NCI-H524 (cell line): Measurements from ENCODE around the gene FAM120C.

Experiments
- DNase-seq, 2 experiments: peaks; one replicate each; lab custom pipeline; 2025; lab: John Stamatoyannopoulos, UW

Gene FAM120C, protein sequence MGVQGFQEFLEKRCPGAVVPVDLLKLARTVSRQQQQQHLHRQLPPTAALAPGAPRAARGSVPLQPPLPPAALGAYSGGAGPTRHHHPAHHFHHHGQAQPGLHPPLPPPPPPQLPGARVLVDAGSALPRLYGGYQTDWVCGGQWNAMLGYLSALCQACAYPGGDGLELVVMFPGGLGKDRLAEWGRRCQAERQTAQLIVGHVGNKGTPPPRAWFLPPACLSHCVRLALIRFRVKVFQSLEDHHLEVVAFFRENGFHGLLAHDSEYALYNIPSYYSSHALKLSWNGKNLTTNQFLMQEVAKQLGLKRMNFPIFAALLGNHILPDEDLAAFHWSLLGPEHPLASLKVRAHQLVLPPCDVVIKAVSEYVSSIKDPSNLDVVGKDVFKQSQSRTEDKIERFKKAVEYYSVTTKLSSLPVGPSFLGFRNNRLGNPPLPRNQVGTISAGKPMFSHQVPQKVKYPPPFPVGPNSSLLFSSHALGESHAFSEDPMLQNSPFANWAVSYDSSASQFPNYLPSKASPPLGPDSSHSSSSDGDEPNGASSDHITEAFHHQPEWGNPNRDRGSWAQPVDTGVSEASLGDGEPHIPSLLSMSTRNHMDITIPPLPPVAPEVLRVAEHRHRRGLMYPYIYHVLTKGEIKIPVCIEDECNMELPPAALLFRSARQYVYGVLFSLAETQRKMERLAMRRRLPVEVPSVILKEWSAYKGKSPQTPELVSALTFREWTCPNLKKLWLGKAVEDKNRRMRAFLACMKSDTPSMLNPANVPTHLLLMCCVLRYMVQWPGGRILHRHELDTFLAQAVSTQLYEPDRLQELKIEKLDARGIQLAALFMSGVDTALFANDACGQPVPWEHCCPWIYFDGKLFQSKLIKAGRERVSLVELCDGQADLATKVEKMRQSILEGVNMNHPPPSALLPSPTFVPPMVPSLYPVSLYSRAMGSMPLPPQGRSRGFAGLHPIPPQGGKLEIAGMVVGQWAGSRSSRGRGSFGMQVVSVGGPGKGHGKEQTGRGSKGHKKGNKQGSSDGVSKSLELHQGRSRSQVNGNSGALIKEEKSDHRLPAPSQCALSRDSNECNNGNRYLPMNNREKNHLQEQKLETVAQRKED

DNA sequence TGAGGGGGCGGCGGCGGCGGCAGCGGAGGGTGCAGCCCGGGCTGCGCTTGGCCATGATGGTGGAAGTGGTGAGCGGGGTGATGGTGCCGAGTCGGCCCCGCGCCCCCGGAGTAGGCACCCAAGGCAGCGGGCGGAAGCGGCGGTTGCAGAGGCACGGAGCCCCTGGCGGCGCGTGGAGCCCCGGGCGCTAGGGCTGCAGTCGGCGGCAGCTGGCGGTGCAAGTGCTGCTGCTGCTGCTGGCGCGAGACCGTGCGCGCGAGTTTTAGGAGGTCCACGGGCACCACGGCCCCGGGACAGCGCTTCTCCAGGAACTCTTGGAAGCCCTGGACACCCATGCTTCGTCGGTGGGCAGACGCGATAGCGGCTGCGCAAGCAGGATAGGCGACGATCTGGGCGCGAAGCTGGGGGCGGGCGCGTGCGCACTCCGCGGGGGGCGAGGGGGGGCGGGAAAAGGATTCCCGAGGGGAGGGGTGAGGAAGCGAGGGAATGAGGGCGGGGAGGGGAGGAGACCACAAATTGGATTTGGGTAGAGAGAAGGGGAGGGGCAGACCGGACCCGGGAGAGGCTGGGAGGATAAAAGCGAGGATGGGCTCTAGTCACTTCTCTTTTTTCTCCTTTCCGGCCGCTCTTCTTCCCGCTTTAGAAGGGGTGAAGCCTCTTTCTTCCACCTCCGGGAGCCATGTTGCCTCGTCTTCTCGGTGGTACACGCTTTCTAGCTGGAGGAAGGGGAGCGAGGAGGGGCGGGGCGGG is at the start of gene FAM120C:
TSS of gene FAM120C (minus strand) at position 391 of the 750 bp plus-strand sequence. CDS start at position 335, 56 bp downstream.
- peak; percentile 84 to 86 for DNase-seq

DNA sequence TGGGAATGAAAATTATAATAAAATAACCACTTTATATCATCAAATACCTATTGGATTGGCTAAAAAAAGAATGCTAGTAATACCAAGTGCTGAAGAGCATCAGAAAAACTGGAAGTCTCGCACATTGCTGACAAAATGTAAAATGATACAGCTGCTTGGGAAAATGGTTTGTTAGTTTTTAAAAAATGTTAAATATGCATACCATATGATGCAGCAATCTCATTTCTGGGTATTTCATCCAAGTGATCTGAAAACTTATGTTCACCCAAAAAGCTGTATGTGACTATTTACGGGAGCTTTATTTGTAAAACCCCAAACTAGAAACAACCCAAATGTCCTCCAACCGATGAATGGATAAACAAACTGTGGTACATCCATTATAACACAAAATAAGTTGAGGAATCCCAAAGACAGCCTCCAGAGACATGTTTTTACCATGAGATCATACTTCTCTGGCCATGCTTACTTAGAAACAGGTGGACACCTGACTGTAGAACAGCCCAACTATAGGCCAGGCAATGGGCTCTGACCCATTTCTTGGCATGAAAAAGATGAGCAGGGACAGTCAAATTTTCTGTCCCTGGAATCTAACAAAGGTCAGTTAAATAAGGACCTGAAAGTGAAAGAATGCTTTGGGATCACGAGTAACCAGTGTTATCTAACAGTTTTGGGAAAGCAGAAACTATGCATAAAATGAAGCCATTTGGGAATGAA is 47.5 kb upstream of the FAM120C start:
- DNase-seq: no peak

DNA sequence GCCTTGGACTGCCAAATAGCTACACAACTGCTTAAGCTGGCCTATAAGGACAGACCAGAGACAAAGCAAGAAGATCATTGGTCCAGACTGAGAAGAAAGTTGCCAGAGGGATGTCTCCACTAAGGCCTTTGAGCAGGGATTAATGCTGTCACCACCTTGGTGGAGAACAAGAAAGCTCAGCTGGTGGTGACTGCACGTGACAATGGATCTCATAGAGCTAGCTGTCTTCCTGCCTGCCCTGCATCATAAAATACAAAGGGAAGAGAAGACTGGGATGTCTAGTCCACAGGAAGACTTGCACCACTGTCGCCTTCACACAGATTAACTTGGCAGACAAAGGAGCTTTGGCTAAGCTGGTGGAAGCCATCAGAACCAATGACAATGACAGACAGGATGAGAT is 40.5 kb upstream of the FAM120C start:
- no peak for DNase-seq

DNA sequence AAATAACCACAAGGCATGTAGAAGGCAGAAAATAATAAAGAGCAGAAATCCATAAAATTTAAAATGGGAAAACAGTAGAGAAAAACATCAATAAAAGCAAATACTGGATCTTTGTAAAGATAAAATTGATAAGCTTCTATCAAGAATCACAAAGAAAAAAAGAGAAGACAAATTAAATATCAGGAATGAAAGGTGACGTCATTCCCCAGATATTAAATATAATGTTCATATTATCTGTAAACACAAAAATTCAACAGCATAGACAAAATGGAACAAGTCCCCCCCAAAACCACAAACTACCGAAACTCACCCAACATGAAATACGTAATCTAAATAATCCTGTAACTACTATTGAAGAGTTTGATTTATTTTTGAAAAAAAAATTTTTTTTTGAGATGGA is 30.5 kb upstream of the FAM120C start:
- DNase-seq: no peak

DNA sequence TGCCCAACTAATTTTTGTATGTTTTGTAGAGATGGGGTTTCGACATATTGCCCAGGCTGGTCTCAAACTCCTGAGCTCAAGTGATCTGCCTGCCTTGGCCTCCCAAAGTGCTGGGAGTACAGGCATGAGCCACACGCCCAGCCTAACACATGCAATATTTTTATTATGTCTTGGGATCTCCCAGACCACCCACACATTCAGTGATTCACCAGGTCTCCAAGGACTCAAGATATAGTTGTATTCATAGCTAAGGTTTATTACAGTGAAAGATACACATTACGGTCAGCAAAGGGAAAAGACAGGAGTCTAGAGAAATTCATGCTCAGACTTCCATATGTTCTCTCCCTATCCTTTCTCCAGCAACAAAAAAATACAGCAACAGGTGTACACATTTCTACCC is 25.5 kb upstream of the FAM120C start:
- DNase-seq: no peak

DNA sequence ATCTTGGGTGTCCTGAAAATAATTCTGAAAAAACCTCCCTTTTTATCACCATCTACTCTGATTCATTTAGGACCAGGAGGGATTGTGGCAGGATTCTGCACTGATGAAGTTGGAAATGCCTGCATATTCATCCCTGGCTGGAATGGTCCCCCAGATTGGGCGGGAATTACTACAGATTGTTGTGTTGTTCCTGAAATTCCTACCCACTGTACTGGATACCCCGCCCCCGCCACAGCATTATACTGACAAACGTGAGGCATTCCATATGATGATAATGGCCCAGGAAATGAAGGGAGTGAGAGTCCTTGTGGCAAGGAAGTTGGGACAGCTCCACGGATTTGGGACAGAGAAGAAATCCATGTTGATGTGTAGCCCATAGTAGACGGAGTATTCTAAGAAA is 15.2 kb upstream of the FAM120C start:
- DNase-seq: no peak

DNA sequence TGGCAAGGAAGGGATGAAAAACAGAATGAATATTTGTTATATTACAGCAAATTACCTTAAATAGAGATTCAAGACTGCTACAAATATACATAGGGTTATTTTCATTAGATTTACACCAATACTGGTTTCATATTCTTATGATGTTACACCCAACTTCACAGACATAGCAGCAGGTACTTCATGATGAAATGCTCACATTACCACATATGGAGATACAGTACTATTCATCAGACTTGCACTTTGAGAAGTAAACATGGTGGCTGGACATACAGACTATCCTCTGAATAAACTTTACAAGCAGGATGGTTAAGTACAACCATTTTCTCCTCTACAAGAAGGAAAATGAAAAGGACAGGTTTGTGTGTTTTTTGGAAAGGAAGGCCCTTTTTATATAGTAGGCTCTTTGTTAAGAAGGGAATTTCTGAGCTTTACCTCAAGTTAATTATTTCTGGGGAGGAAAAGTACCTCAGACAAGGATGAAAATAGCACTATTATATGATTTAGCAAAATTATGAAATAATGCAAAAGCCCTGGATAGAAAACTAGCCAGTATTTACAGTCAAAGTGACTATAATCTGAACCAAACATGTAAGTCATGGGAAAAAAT is 12.0 kb upstream of the FAM120C start:
- no peak for DNase-seq

DNA sequence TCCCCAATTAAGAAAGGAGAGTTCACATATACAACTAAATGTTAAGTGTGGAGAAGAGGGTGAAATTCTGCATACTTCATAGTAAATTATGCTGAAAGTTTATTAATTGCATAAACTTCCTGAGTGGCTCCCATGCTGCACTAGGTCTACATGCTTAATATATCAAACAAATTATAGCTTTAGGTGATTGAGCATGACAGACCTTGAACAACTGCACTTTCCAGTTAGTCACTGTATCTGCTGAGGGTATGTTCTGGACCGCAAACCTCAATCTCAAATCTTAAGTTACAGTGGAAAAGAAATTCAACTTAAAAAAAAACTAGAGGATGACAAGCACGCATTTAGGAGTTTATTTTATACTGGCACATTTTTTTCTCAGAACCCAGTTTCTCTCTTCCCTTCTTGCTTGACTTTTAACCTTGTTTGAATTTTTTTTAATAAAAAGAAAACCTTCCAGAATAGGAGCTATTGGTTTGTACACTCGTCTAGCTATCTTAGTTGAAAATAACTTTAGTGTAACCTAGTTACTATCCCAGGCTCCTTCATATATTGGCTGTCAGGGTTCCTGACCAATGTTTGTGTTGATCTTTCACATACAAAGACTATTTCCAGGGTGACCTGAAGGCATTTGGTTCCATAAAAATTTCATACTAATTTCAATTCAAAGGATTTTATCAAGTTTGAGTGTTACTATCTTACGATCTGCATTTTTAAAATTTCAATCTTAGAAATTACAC is 10.2 kb upstream of the FAM120C start:
- no peak for DNase-seq

DNA sequence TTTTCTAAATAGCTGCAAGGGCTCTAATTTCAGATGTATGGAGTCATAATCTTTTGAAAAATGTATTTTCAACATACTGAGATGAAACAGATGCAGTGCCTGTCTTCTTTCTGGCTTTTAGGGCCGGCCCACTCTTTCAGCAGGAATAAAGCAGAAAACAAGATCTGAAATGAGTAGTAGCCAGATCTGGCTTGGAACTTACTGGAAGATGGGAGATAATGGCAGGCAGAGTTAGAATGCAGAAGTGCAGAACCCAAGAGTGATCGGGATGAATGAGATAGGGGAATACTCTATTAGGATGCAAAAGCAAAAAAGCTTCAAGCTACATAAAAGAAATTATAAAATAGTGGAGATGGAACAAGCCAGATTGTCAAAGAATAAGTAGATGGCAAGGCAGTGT is 1.4 kb upstream of the FAM120C start:
- DNase-seq: no peak

DNA sequence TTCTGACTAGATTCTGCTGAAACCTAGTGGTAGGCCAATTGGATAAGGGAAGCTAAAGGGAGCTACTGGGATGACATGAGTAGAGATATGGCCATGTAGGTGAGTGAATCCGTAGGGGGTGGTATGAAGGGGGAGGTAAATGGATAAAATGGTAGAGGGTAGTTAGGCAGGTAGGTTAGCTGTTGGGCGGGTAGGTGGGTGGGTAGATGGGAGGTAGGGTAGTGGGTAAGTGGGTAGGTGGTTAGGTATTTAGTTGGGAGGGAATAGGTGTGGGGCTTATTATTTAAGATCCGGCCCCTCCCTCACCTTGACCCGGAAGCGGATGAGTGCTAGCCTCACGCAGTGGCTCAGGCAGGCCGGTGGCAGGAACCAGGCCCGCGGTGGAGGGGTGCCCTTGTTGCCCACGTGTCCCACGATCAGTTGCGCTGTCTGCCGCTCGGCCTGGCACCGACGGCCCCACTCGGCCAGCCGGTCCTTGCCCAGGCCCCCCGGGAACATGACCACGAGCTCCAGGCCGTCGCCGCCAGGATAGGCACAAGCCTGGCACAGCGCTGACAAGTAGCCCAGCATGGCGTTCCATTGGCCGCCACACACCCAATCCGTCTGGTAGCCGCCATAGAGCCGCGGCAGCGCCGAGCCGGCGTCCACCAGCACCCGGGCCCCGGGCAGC is 725 bp downstream of the FAM120C start:
- peak; percentile 40 to 52 for DNase-seq

DNA sequence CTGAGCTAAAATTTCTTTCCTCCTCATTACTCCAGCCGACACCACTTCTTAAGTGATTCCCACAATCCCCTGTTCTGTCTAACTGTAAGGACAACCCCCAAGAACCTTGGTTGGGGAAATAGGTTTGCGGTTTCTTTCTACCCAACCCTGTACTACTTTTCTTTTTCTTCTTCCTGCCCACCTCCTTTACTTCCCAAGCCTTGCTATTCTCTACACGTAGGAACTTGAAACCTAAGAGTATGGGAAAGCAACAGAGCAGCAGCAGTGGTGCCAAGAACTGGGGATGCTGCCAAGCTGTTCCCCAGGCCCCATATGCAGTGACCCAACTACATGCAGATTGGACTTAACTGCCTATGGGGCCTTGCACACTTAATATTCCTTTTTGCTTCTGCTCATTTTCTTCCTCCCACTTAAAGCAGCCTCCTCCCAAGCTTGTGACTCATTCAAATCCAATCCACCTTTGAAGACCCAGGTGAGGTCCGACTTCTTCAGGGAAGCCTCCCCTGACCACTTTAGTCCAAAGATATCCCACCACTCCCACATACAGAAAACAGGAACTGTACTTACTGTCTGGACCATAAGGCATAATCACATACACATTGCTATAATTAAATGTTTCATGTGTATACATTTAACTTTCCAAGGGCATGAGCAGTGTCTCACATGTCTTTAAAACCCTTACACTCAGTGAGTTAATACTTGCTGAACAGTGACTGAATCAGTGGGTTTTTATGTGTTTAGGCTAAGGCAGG is 1.7 kb downstream of the FAM120C start:
- no peak for DNase-seq

DNA sequence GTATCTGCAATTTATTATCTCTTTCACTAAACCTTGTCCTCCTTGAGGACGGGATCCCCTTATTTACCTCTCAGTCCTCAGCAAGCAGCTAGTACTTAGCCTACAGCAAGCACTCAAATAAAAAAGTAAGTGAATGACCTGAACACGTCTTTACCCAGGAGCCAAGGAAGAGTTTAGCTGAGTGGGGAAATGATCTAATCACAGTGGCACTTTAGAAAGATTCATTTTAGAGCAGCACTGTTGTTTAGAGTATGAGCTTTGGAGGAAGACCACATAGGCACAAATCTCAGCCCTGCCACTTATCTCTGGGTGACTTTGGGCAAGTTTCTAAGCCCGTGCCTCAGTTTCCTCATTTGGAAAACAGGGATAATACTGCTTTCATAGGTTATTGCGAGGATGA is 2.7 kb downstream of the FAM120C start:
- no peak for DNase-seq

DNA sequence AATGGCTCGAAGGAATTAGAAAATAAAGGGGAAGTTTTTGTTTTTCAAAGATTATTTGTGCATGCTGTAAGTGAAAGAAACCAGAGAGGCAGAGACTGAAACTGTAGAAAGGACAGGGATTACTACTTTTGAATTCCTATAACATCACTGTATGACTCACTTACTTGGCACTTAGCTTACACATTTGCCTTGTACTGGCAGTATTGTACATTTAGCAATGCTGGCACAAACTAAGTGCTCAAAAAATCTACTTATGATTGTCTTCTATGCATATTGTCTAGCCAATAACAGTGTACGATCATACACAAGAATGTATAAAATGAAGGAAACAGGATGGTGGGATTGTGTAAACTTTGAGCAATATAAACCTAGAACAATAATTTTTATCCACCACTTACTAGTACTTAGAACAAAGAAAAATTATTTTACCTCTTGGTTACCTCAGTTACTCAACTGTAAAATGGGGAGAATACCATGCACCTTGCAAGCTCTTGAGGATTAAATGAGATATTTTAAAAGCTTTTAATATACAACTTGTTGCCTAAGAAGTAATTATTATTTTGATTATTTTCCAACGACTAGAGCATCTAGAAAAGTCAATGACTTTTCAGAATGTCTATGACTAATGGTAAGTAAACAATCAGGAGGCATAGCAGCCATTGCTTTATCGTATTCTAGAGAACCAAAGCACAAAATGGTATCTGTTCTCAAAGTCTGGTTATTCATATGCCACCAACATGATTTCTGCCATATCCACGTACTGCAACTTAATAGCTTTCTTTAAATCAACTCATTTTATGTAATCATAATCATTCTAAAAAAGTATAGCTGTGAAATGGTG is 4.7 kb downstream of the FAM120C start:
- no peak for DNase-seq

DNA sequence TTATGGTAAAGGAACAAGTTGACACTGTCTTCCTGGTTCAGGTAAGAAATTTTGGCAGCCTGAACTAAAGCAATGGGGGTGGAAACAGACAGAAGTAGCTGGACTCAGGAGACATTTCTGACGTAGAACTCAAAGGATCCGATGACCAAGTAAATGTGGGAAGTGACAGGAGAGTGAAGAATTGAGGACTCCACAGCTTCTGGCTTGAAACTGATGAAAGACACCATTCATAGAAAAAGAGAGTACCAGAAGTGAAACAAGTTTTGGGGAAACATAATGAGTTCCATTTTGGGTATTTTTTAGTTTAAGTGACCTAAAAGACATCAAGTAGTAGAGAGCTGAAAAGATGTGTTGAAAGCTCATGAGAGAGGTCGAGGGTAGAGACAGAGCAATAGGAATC is 5.7 kb downstream of the FAM120C start:
- no peak for DNase-seq

DNA sequence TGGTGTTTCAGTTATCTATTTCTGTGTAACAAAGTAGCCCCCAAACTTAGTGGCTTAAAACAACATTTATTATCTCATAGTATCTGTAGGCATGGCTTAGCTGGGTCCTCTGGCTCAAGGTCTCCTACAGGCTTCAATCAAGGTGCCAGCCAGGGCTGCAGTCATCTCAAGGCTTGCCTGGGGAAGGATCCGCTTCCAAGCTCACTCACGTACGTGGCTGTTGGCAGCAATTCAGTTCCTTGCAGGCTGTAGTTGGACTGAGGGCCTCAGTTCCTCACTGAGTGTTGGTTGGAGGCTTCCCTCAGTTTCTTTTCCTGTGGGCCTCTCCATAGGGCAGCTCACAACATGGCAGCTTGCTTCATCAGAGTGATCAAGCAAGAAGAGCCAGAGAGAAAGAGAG is 9.3 kb downstream of the FAM120C start:
- no peak for DNase-seq

DNA sequence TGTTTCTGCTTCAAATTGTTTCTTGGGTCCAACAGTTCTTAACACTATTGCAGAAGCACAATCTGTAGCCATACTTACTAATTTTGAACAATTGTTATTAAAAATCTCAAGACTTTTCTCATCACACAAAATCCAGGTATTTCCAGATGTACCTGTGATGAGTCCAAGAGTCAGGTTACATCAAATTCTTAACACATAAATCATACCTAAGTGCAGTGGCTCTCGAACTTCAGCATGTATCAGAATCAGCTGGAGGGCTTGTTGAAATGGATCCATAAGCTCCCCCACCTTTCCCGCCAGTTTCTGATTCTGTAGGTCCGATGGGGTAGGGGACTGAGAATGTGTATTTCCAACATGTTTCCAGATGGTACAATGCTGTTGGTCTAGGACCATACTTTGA is 10.6 kb downstream of the FAM120C start:
- DNase-seq: no peak

DNA sequence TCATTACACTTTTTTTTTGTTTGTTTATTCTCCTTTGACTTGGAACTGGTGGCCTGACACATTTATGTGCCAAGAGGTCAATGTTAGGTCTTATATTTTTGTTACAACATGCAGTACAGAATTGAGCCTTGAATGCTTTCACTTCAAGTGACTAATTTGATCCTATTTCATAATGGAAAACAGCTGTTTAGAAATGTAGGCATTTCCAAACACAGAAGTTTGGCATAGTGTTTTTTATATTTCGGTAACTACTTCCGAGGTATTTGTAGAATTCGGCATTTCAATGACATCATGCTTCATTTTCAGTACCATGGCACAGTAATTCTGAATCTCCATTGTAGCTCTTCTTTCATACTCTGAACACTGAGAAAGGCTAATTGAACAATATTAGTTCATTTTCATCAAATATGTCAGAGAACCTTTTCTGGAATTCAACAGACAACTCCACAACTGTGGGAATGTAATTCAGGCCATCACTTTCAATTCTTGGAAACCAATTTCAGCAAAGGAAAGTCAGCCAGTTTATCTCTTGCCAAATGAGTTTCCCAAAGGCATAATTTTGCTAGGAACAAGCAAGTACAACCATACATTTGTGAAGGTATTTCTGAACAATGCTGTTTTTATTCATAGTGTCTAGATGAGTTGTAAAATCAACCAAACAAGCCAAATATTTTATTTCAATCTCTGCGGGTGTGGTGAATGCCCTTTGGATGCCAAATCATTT is 11.4 kb downstream of the FAM120C start:
- DNase-seq: no peak
